K562 (cell line): ENCODE data around the gene PHF5A. TPM values are rescaled to one million over a fixed set of nuclear protein-coding genes. Genes with fewer than 3 reads are reported as not detected.
A peak's percentile ranks its signal among the peaks of the same experiment; 100 is the strongest.

Source experiments
- CHD1 ChIP-seq: fragments of 200-600 bp; sonication (generic); IDR thresholded peaks from one replicate; pipeline ENCODE4 v1.6.1; 2012; ENCODE audit warnings: mild to moderate bottlenecking, moderate library complexity, low read length, inconsistent platforms
- DEAF1 ChIP-seq: fragments of 450-650 bp; formaldehyde crosslinking; IDR thresholded peaks from 2 replicates; pipeline ENCODE4 v1.4.0; 2020; ENCODE audit warnings: mild to moderate bottlenecking, moderate library complexity
- ELK3 ChIP-seq: fragments of 450-650 bp; formaldehyde crosslinking; IDR thresholded peaks from 2 replicates; pipeline ENCODE4 v1.4.0; 2020; ENCODE audit warnings: mild to moderate bottlenecking
- ETS1 ChIP-seq: conservative IDR thresholded peaks from 2 replicates; pipeline ENCODE4 v1.6.1; 2011; ENCODE audit warnings: low read depth, mild to moderate bottlenecking, low read length; ENCODE audit not compliant: control insufficient read depth
- EZH2 ChIP-seq: IDR thresholded peaks from 2 replicates; pipeline ENCODE4 v1.6.1; 2012; ENCODE audit warnings: low read depth, mild to moderate bottlenecking, inconsistent platforms, low read length, borderline replicate concordance
- GATAD2B ChIP-seq: fragments of 450-650 bp; IDR thresholded peaks from 2 replicates; pipeline ENCODE4 v1.6.1; 2017; ENCODE audit warnings: mild to moderate bottlenecking, borderline replicate concordance
- HMG20B ChIP-seq: fragments of 250-450 bp; sonication (Bioruptor Pico); IDR thresholded peaks from 2 replicates; pipeline ENCODE4 v1.5.0; 2021; ENCODE audit warnings: mild to moderate bottlenecking
- NR0B1 ChIP-seq: fragments of 450-650 bp; IDR thresholded peaks from one replicate; pipeline ENCODE4 v1.6.1; 2018; ENCODE audit warnings: mild to moderate bottlenecking, moderate library complexity; ENCODE audit not compliant: partially characterized antibody
- NR3C1 ChIP-seq: sonication (generic); formaldehyde crosslinking; IDR thresholded peaks from 2 replicates; pipeline ENCODE4 v1.8.1; 2022; ENCODE audit warnings: missing genetic modification reagents
- OTX1 ChIP-seq: fragments of 450-650 bp; formaldehyde crosslinking; IDR thresholded peaks from 2 replicates; pipeline ENCODE4 v1.4.0; 2022; ENCODE audit warnings: mild to moderate bottlenecking
- POU5F1 ChIP-seq: fragments of 150-350 bp; IDR thresholded peaks from 2 replicates; pipeline ENCODE4 v1.6.1; 2014; ENCODE audit warnings: borderline replicate concordance, low read length, low read depth, mild to moderate bottlenecking; ENCODE audit not compliant: partially characterized antibody
- SETDB1 ChIP-seq: IDR thresholded peaks from one replicate; pipeline ENCODE4 v1.6.1; 2012; ENCODE audit warnings: low read length, control low read depth, inconsistent platforms
- SIN3B ChIP-seq: fragments of 450-650 bp; IDR thresholded peaks from 2 replicates; pipeline ENCODE4 v1.6.1; 2017; ENCODE audit warnings: low read depth, mild to moderate bottlenecking, moderate library complexity
- SP1 ChIP-seq: sonication (generic); formaldehyde crosslinking; IDR thresholded peaks from 2 replicates; pipeline ENCODE4 v1.8.1; 2022; ENCODE audit warnings: mild to moderate bottlenecking, missing genetic modification reagents
- TFAP4 ChIP-seq: sonication (generic); formaldehyde crosslinking; IDR thresholded peaks from 2 replicates; pipeline ENCODE4 v1.8.0; 2022; ENCODE audit warnings: missing genetic modification reagents, mild to moderate bottlenecking, moderate library complexity, borderline replicate concordance
- ZNF274 ChIP-seq: IDR thresholded peaks from 2 replicates; pipeline ENCODE4 v1.6.1; 2011; ENCODE audit warnings: low read depth, mild to moderate bottlenecking, low read length, moderate library complexity, borderline replicate concordance
- ZNF41 ChIP-seq: fragments of 250-450 bp; sonication (Bioruptor Pico); conservative IDR thresholded peaks from 2 replicates; pipeline ENCODE4 v1.4.0; 2020; ENCODE audit warnings: mild to moderate bottlenecking
- ZNF507 ChIP-seq: conservative IDR thresholded peaks from 2 replicates; pipeline ENCODE4 v1.6.1; 2017; ENCODE audit warnings: missing genetic modification characterization, missing compliant biosample characterization
- ZNF655 ChIP-seq: fragments of 250-450 bp; sonication (Bioruptor Pico); IDR thresholded peaks from 2 replicates; pipeline ENCODE4 v1.5.0; 2021
- ZNF699 ChIP-seq: fragments of 250-450 bp; sonication (Bioruptor Pico); IDR thresholded peaks from 2 replicates; pipeline ENCODE4 v1.8.0; 2021; ENCODE audit warnings: mild to moderate bottlenecking, moderate library complexity; ENCODE audit not compliant: insufficient replicate concordance
- polyA plus RNA-seq, 8 experiments: library from polyadenylated mRNA; depleted of rRNA in 4 of 8; stranded (reverse) in 5 of 8; unstranded in 3 of 8; fragments of >200 nt; fragmentation: Nextera tagmentation in 2 of 8; fragmentation: Illumina TruSeq in 1 of 8; extraction: Ambion mirVana in 2 of 8; extraction: Trizol in 1 of 8; gene quantifications; 2 replicates each; pipeline versions ENCODE4 v1.2.1 to v1.2.3, GENCODE V29; 2011 to 2014; ENCODE audit warnings: inconsistent platforms in 1 of 8, missing spikeins in 1 of 8
- total RNA-seq, 7 experiments: library from RNA; depleted of rRNA in 6 of 7; stranded (reverse); fragments of >200 nt in 6 of 7; fragmentation: Illumina TruSeq in 2 of 7; extraction: Trizol in 2 of 7; gene quantifications; 2 replicates each; pipeline versions ENCODE4 v1.2.1 to v1.2.3, GENCODE V29; 2011 to 2021; ENCODE audit warnings: low replicate concordance in 1 of 7

The PHF5A gene
- total and polyA plus RNA-seq, 9 of the 15 experiments (the other 6 are each of a cell fraction or from before 2014, with no cell fraction given) = 14.2 to 144 (median 101) TPM

GRCh38 chr22:41446639-41447434 is 21.7 kb downstream of the PHF5A start, which contains the start of gene TOB2 (continued):
- TF ChIP-seq OTX1 (CRISPR knock-in tag) = peak; percentile 6; the same call in 1 of the 2 replicates
- peak; percentile 30 for TF ChIP-seq CHD1
- no peak for TF ChIP-seq NR0B1
- no peak for TF ChIP-seq POU5F1
- no peak for TF ChIP-seq ELK3 (CRISPR knock-in tag)
- no peak for TF ChIP-seq ZNF41 (CRISPR knock-in tag)
- peak; percentile 66; the same call in 1 of the 2 replicates for TF ChIP-seq ETS1
- TF ChIP-seq TFAP4 (CRISPR knock-in tag) = peak; percentile 70
- no peak for TF ChIP-seq ZNF655 (CRISPR knock-in tag)
- TF ChIP-seq SETDB1 = no peak
- TF ChIP-seq ZNF699 = no peak
- no peak; the same call in 1 of the 2 replicates for TF ChIP-seq ZNF274
- no peak for TF ChIP-seq ZNF507
- no peak for TF ChIP-seq GATAD2B
- no peak for TF ChIP-seq DEAF1 (CRISPR knock-in tag)
- TF ChIP-seq SP1 (CRISPR knock-in tag) = peak; percentile 99
- peak; percentile 62; the same call in 1 of the 2 replicates for TF ChIP-seq NR3C1 (CRISPR knock-in tag)
- no peak for TF ChIP-seq HMG20B (CRISPR knock-in tag)
- TF ChIP-seq SIN3B = no peak
- no peak for TF ChIP-seq EZH2
